ENCODE data around the gene ZNRF2.
"Not testable (repeated sequence)": the region's sequence is repeated elsewhere in the genome, so short reads cannot be mapped to it uniquely, and the experiment has no call there.

The ZNRF2 gene

DNA sequence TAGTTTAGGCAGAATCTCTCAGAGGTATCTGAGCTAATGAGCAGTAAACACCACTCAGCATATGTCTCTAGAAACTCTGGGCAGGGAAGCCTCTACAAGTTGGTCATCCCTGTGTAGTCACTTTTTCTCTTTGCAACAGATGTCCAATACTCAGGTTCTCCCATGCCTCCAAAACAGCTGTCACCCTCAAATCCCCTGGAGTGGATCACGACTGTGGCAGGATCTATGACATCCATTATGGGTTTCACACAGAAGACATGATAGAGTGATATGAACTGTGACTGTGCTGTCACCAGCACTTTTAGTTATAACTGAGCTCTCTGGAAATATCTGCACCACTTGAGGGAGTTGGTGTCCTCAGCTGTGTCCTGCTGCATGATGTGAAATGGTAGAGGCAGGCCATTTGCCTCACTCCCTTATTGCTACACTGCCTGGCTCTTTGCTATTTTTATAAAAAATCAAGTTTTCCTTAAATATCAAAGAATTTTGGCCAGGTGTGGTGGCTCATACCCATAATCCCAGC is 24.1 kb upstream of the ZNRF2 start:
- Histone ChIP-seq H3K79me2 (ENCODE audit: low read length) (no peaks in the 10 kb centered on the region), H4K20me1 (ENCODE audit: insufficient read depth, low read length) (no peaks in the 10 kb centered on the region), H3K27ac (ENCODE audit: low read length) (no peak overlapping the region), H2AFZ (ENCODE audit: low read length) (no peak overlapping the region), H3K4me1 (ENCODE audit: low read length) (no peaks in the 10 kb centered on the region), H3F3A (ENCODE audit: insufficient read depth, low read length) (no peaks in the 10 kb centered on the region), H3K4me3 (ENCODE audit: low read length) (no peak overlapping the region), H3K9me3 (replicated peaks; ENCODE audit: insufficient read depth, low read length) (no peaks in the 10 kb centered on the region), H3K9ac (ENCODE audit: low read length) (no peak overlapping the region), H3K36me3 (replicated peaks; ENCODE audit: insufficient read depth, low read length) (no peaks in the 10 kb centered on the region), H3K4me2 (ENCODE audit: low read depth, low read length) (no peak overlapping the region), H3K27me3 (replicated peaks; ENCODE audit: insufficient read depth, low read length) (no peaks in the 10 kb centered on the region), H3K9me2 (replicated peaks; ENCODE audit: insufficient read depth, low read length) (no peaks in the 10 kb centered on the region)
- TF ChIP-seq EZH2phosphoT487 (IDR thresholded peaks at IDR 0.05; ENCODE audit: low read length) (no peak), EZH2 (optimal IDR thresholded peaks at IDR 0.05; ENCODE audit: low read depth, low read length) (no peak)
- TF ChIP-seq, protein P1, sequence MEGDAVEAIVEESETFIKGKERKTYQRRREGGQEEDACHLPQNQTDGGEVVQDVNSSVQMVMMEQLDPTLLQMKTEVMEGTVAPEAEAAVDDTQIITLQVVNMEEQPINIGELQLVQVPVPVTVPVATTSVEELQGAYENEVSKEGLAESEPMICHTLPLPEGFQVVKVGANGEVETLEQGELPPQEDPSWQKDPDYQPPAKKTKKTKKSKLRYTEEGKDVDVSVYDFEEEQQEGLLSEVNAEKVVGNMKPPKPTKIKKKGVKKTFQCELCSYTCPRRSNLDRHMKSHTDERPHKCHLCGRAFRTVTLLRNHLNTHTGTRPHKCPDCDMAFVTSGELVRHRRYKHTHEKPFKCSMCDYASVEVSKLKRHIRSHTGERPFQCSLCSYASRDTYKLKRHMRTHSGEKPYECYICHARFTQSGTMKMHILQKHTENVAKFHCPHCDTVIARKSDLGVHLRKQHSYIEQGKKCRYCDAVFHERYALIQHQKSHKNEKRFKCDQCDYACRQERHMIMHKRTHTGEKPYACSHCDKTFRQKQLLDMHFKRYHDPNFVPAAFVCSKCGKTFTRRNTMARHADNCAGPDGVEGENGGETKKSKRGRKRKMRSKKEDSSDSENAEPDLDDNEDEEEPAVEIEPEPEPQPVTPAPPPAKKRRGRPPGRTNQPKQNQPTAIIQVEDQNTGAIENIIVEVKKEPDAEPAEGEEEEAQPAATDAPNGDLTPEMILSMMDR (IDR thresholded peaks at IDR 0.05; ENCODE audit: low read length), result no peak
- DNase-seq, result no peak

DNA sequence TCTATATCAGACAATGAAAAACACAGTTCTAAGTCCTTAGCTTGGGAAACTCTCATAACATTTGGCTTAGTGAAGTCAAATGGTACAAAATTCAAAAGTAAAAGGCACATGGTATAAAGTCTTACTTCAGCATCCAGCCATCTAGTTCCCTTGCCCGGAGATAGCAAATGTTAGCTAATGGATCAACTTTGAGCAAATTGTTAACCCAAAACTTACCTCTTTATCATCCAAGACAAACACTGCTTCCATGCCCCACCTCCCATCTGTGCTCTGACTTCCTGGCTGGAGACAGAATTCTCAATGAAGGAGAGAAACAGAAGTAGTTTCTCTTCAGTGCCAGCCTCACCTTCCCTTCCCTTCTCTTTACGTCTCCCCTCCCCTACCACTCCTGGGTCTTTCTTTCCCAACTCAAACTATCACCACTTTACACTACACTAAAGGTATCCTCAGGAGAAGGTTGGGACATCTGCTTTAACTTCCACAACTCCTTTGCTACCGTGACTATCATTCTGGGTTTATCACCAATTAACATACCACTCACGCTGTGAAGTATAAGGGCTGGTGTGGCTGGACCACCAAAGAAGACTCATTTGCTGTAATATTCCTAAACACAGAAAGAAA is 21.2 kb upstream of the ZNRF2 start:
- H2AFZ ChIP-seq (ENCODE audit: low read length), result no peak overlapping the region
- no peaks in the 10 kb centered on the region for H3K9me2 ChIP-seq (replicated peaks; ENCODE audit: insufficient read depth, low read length)
- TF ChIP-seq EZH2phosphoT487 (IDR thresholded peaks at IDR 0.05; ENCODE audit: low read length), result no peak
- TF ChIP-seq, protein P1 (IDR thresholded peaks at IDR 0.05; ENCODE audit: low read length), result no peak
- TF ChIP-seq EZH2 (optimal IDR thresholded peaks at IDR 0.05; ENCODE audit: low read depth, low read length), result no peak
- no peak overlapping the region for H3K9ac ChIP-seq (ENCODE audit: low read length)
- no peaks in the 10 kb centered on the region for H3K36me3 ChIP-seq (replicated peaks; ENCODE audit: insufficient read depth, low read length)
- DNase-seq, result no peak
- no peak overlapping the region for H3K4me3 ChIP-seq (ENCODE audit: low read length)
- H3K27ac ChIP-seq (ENCODE audit: low read length), result no peak overlapping the region
- H3K79me2 ChIP-seq (ENCODE audit: low read length), result no peaks in the 10 kb centered on the region
- H3K4me1 ChIP-seq (ENCODE audit: low read length), result no peaks in the 10 kb centered on the region
- H3F3A ChIP-seq (ENCODE audit: insufficient read depth, low read length), result no peaks in the 10 kb centered on the region
- H3K4me2 ChIP-seq (ENCODE audit: low read depth, low read length), result no peak overlapping the region
- no peaks in the 10 kb centered on the region for H3K27me3 ChIP-seq (replicated peaks; ENCODE audit: insufficient read depth, low read length)
- no peaks in the 10 kb centered on the region for H4K20me1 ChIP-seq (ENCODE audit: insufficient read depth, low read length)
- H3K9me3 ChIP-seq (replicated peaks; ENCODE audit: insufficient read depth, low read length), result no peaks in the 10 kb centered on the region

DNA sequence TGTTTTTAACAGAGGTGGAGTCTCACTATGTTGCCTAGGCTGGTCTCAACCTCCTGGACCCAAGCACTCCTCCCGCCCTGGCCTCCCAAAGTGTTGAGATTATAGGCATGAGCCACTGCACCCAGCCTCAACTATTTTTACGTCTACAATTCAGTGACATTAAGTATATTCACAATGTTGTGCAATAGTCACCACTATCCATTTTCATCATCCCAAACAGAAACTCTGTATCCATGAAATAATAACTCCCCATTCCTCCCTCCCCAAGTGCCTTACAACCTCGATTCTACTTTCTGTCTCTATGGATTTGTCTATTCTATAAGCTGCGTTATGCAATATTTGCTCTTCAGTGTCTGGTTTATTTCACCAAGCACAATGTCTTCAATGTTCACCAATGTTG is 20.3 kb upstream of the ZNRF2 start:
- DNase-seq, result no peak
- H3K9me2 ChIP-seq (replicated peaks; ENCODE audit: insufficient read depth, low read length), result no peaks in the 10 kb centered on the region
- no peak overlapping the region for H2AFZ ChIP-seq (ENCODE audit: low read length)
- no peak overlapping the region for H3K4me3 ChIP-seq (ENCODE audit: low read length)
- no peaks in the 10 kb centered on the region for H3K9me3 ChIP-seq (replicated peaks; ENCODE audit: insufficient read depth, low read length)
- H3K4me2 ChIP-seq (ENCODE audit: low read depth, low read length), result no peak overlapping the region
- TF ChIP-seq, protein P1 (IDR thresholded peaks at IDR 0.05; ENCODE audit: low read length), result no peak
- no peak for TF ChIP-seq EZH2 (optimal IDR thresholded peaks at IDR 0.05; ENCODE audit: low read depth, low read length)
- no peak for TF ChIP-seq EZH2phosphoT487 (IDR thresholded peaks at IDR 0.05; ENCODE audit: low read length)
- H3K9ac ChIP-seq (ENCODE audit: low read length), result no peak overlapping the region
- no peaks in the 10 kb centered on the region for H3K79me2 ChIP-seq (ENCODE audit: low read length)
- no peaks in the 10 kb centered on the region for H3F3A ChIP-seq (ENCODE audit: insufficient read depth, low read length)
- H3K36me3 ChIP-seq (replicated peaks; ENCODE audit: insufficient read depth, low read length), result no peaks in the 10 kb centered on the region
- no peaks in the 10 kb centered on the region for H3K27me3 ChIP-seq (replicated peaks; ENCODE audit: insufficient read depth, low read length)
- no peak overlapping the region for H3K27ac ChIP-seq (ENCODE audit: low read length)
- H3K4me1 ChIP-seq (ENCODE audit: low read length), result no peaks in the 10 kb centered on the region
- no peaks in the 10 kb centered on the region for H4K20me1 ChIP-seq (ENCODE audit: insufficient read depth, low read length)

DNA sequence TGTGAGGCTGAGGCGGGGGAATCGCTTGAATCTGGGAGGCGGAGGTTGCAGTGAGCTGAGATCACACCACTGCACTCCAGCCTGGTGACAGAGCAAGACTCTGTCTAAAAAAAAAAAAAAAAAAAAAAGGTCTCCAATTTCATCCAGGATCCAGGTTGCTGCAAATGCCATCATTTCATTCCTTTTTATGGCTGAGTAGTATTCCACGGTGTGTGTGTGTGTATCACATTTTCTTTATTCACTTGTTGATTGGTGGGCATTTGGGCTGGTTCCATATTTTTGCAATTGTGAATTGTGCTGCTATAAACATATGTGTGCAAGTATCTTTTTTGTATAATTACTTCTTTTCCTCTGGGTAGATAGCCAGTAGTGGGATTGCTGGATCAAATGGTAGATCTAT is 19.2 kb upstream of the ZNRF2 start:
- not testable (repeated sequence) for H3K9me3 ChIP-seq (replicated peaks; ENCODE audit: insufficient read depth, low read length); H3K9ac ChIP-seq (ENCODE audit: low read length); H3K79me2 ChIP-seq (ENCODE audit: low read length); H3K4me1 ChIP-seq (ENCODE audit: low read length); H2AFZ ChIP-seq (ENCODE audit: low read length); H4K20me1 ChIP-seq (ENCODE audit: insufficient read depth, low read length); H3K27ac ChIP-seq (ENCODE audit: low read length); H3K27me3 ChIP-seq (replicated peaks; ENCODE audit: insufficient read depth, low read length); H3K4me2 ChIP-seq (ENCODE audit: low read depth, low read length); H3K36me3 ChIP-seq (replicated peaks; ENCODE audit: insufficient read depth, low read length); DNase-seq; H3F3A ChIP-seq (ENCODE audit: insufficient read depth, low read length); H3K4me3 ChIP-seq (ENCODE audit: low read length); H3K9me2 ChIP-seq (replicated peaks; ENCODE audit: insufficient read depth, low read length)
